ENCODE measurements around the gene PRX.

GRCh38 chr19:40383668-40384248, 29.4 kb downstream of the PRX start:
- no peak for TF ChIP-seq CTCF (conservative IDR thresholded peaks at IDR 0.05)
- no peak for TF ChIP-seq EZH2 (IDR thresholded peaks at IDR 0.05; ENCODE audit: low read depth)
